AG08396 (cell line): ENCODE measurements around the gene SRP9.

Experiments
- DNase-seq: peaks from one replicate; pipeline ENCODE4 v3.0.0; 2012; ENCODE audit warnings: low spot score, mixed read lengths

SRP9 gene

GRCh38 chr1:225777583-225778336 is at the start of gene SRP9:
TSS of gene SRP9 (plus strand) at chr1:225777826. CDS start at chr1:225777941, 115 bp downstream.
- peak; percentile 95 for DNase-seq

GRCh38 chr1:225731491-225731890 is 46.1 kb upstream of the SRP9 start:
- no peak for DNase-seq

GRCh38 chr1:225733254-225733653 is 44.4 kb upstream of the SRP9 start:
- no peak for DNase-seq

- peak; percentile 87 for DNase-seq
Measured at GRCh38 chr1:225735252-225736149, 42.1 kb upstream of the SRP9 start.

GRCh38 chr1:225736437-225737098 is 41.1 kb upstream of the SRP9 start:
- DNase-seq, result no peak

- DNase-seq, result no peak
Measured at GRCh38 chr1:225737161-225737560, 40.5 kb upstream of the SRP9 start.

- DNase-seq, result no peak
Measured at GRCh38 chr1:225737866-225738265, 39.8 kb upstream of the SRP9 start.

- DNase-seq, result no peak
Measured at GRCh38 chr1:225738763-225739162, 38.9 kb upstream of the SRP9 start.

GRCh38 chr1:225739542-225740107 is 38.0 kb upstream of the SRP9 start:
- no peak for DNase-seq

GRCh38 chr1:225744745-225745144 is 32.9 kb upstream of the SRP9 start:
- no peak for DNase-seq

GRCh38 chr1:225745273-225745672 is 32.4 kb upstream of the SRP9 start:
- DNase-seq, result no peak

GRCh38 chr1:225746361-225747179 is 31.1 kb upstream of the SRP9 start:
- peak; percentile 70 for DNase-seq

GRCh38 chr1:225747566-225747965 is 30.1 kb upstream of the SRP9 start:
- no peak for DNase-seq

GRCh38 chr1:225748529-225748928 is 29.1 kb upstream of the SRP9 start:
- DNase-seq, result no peak

GRCh38 chr1:225749706-225750105 is 27.9 kb upstream of the SRP9 start:
- DNase-seq, result no peak

GRCh38 chr1:225750420-225750819 is 27.2 kb upstream of the SRP9 start:
- DNase-seq, result no peak

GRCh38 chr1:225750875-225751824 is 26.5 kb upstream of the SRP9 start:
- no peak for DNase-seq

- no peak for DNase-seq
Measured at GRCh38 chr1:225752245-225752644, 25.4 kb upstream of the SRP9 start.

- peak; percentile 74 for DNase-seq
Measured at GRCh38 chr1:225754940-225755641, 22.5 kb upstream of the SRP9 start.
